ENCODE results near the gene GALNS.

The GALNS gene

DNA sequence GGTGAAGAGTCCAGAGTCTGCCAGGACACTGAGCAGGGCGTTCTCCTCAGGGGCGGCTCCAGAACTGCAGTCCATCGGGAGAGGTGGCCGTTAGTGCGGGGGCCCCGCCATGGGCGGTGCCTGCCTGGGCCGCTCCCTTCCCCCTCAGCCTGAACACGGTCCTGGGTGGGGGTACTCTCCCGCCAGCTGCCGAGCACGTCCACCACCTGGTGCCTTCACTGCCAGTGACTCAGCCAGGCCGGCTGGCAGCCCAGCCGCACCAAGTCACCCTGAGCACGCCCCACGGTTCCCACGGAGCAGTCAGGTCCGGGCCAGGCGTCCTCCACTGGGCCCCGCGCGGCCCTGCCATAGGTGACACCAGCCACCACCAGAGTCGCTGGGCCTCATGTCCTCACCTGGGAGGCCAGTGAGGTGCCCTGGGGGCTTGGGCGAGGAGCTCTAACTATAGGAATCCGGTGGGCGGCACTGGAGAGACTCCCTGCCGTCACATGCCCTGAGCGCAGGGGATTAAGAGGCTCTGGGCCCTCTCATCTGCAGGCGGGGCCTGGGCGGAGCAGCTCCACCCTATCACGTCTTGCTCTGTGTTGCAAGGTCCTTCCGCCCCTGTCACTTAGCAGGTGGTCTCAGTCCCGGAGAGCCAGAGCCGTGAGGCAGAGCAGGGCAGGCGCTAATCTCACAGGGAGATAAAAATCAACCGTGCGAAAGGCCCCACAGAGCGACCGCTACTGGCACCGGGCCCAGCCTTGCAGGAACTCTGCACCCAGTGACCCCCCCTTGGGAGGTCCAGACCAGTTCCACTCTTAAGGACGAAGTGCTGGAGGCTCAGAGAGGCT lies 86.1 kb downstream of the GALNS start:
- DNase-seq (ENCODE audit: low read depth in 2 of 2), result no peak

DNA sequence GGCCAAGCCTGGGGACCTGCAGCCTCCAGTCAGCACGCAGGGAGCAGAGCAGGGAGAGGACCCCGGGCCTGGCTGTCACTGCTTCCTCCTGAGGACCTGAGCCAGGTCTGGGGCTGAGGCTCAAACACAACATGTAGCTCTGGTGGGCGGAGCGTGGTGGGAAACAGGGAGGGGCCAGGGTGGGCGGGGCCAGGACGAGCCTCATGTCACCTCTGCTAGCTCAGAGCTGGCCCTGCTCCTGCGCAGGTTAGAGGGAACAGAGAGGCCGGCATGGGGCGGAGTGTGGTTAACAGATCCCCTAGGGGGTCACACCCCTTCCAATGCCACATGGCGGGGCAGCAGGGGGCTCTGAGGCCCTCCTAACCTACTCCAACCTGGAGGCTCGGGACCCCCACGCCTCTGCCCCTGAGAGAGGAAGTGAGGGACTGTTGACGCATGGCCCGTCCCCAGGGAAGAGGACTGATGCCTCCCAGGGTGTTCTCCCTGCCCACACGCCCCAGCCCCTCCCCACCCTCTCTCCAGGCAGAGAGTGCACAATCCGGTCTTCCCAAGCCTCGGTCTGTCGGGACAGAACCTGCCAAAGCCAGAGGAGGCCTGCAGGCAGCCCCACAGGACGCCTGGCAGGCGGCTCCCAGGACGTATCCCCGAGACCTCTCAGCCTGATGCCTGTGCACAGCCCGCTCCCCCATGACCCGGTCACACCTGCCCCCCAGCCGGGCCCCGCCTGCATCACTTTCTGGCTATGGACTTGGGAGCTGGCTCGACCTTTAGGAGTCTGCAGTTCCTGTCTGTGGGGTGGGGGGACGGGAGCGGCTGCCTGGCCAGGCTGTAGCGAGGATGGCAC lies 86.9 kb downstream of the GALNS start:
- DNase-seq (ENCODE audit: low read depth in 2 of 2), result no peak

DNA sequence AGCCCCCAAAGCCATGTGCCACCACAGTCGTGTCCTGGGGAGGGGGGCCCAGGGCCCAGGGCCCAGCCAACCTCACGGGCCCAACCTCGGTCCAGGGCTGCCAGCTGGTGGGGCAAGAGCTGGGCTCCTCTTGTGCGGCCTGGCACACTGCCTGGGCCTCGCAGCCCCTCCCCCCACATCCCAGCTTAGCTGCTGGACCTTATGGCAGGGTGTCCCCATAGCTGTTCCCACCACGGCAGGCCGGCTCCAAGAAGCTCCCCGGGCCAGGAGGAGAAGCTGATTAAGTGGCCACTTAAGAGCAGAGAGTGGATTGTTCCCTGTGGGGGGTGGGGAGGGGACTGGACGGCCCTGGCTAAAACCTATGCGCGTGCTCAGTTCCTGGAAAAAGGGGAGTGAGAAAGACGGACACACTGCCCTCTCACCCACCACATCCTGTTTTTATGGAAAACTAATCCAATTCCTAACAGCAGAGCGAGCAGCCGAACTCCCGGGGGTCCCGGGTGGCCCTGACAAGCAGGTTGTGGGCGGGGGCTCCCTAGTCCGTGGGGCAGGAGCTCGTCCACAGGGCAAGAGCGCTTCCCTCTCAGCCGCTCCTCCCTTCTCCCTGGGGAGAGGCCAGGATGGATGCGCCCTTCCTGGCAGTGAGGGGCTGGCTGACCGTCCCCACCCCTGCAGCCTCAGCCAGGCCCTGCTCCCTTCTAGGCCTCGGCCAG lies 88.5 kb downstream of the GALNS start:
- no peak for DNase-seq (ENCODE audit: low read depth in 2 of 2)

- DNase-seq (ENCODE audit: low read depth in 2 of 2), result no peak
Observed at GRCh38 chr16:88767546-88768070, 89.1 kb downstream of the GALNS start.

DNA sequence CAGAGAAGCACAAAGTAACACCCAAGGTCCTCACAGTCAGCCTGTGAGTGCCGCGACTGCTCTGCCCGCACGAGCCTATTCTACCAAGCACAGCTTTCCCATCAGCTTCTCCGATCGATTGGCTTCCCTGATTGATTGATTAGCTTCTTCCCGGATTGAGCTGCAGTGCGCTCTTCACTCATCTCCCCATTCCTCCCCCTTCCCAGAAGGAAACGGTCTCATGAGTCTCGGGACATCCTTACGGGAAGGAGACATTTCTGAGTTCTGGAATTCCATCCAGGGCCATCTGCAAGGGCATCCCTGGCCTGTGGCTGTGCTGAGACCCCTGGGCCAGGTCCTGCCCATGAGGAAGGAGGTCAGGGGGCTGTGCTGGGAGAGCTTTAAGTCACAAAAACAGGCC lies 89.8 kb downstream of the GALNS start:
- DNase-seq (ENCODE audit: low read depth in 2 of 2), result no peak

DNA sequence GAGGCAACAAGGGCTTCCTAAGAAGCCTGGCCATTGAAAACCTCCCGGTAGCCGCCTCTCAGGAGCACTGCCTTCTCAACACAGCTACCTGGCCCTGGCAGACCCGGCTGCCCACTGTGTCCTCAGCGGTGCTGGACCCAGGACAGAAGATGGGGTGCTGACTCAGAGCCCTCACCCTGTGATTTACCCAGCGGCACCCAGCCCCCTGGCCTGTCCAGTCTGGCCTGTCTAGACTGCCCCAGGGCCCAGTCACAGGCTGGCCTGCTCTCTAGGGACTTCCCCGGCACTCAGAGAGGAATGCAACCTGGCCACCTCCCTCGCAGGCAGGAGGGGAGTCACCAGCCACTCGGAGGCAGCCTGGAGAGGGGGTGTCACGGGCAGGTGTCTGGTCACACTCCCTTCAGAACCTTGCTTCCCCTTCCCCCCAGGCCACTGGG lies 91.8 kb downstream of the GALNS start:
- no peak for DNase-seq (ENCODE audit: low read depth in 2 of 2)

GRCh38 chr16:88764080-88764479 lies 92.7 kb downstream of the GALNS start:
- DNase-seq (ENCODE audit: low read depth in 2 of 2), result no peak

All from stimulated activated CD8-positive, alpha-beta memory T cell treated with anti-CD3 and anti-CD28 coated beads, Interleukin-7, amount 100 ng/mL, for 4 hours (primary cell).